Astrocyte of the spinal cord (primary cell): ENCODE results near the gene GRPEL2.

ENCODE experiments used
- DNase-seq: peaks from one replicate; pipeline ENCODE4 v3.0.0; 2011; ENCODE audit warnings: low read depth, low spot score
- H3K4me3 ChIP-seq: 2 replicates; pipeline ENCODE4 v1.5.1; 2011; ENCODE audit warnings: low read depth, mild to moderate bottlenecking, low read length, moderate library complexity
- in situ Hi-C: cut with HindIII; loops from 2 replicates; pipeline ENCODE4 v1.10.0; 2017; ENCODE audit warnings: low sequenced_read_pairs
- TF ChIP-seq, protein P1 (sequence below): IDR thresholded peaks from 2 replicates; pipeline ENCODE4 v1.5.1; 2012; ENCODE audit warnings: low read depth, mild to moderate bottlenecking, low read length, inconsistent platforms

Gene GRPEL2

DNA sequence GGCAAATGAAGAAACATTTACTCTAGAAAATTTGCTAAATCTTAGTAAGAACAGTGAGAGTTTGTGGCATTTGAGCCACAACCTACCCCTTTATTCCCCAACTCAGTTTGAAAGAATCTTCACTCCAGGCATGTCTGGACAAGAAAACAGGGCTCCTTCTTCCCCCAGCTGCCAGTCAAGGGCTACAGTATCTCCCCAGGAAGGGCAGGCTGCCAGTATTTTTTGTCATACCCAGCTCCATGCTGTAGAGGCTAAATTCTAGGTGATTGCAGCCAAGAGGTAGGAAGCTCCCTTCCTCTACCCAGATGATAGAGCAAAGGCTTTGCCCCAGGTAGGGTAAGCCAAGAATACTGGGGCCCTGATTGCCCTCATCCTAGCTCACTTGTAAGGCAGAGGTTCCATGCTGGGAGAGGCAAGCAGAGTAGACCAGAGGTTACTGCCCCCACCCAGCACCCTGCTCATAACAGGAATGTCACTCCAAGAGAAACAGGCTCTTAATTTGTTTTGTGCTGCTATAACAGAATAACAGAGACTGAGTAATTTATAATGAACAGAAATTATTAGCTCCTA is 20.0 kb upstream of the GRPEL2 start:
- TF ChIP-seq, protein P1, sequence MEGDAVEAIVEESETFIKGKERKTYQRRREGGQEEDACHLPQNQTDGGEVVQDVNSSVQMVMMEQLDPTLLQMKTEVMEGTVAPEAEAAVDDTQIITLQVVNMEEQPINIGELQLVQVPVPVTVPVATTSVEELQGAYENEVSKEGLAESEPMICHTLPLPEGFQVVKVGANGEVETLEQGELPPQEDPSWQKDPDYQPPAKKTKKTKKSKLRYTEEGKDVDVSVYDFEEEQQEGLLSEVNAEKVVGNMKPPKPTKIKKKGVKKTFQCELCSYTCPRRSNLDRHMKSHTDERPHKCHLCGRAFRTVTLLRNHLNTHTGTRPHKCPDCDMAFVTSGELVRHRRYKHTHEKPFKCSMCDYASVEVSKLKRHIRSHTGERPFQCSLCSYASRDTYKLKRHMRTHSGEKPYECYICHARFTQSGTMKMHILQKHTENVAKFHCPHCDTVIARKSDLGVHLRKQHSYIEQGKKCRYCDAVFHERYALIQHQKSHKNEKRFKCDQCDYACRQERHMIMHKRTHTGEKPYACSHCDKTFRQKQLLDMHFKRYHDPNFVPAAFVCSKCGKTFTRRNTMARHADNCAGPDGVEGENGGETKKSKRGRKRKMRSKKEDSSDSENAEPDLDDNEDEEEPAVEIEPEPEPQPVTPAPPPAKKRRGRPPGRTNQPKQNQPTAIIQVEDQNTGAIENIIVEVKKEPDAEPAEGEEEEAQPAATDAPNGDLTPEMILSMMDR = no peak
- no peak overlapping the region for H3K4me3 ChIP-seq
- in situ Hi-C loops = no loop called here
- DNase-seq = no peak

DNA sequence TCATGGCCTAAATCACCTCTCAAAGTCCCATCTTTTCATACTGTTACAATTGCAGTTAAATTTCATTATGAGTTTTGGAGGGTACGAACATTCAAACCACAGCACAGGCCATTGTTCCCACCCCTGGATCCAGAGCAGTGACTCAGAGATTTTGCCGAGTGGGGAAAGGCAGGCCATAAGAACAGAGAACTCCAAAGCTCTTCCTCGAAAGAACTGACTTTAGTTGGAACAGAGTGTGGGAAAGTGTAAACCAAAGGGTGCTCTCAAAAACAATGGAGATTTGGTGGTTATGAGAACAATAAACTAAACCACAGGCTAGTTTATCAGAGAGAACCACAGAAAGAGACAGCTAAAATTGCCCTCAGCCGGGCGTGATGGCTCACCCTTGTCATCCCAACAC is 19.4 kb upstream of the GRPEL2 start:
- in situ Hi-C loops = no loop called here
- TF ChIP-seq, protein P1 = no peak
- peak; percentile 50 for DNase-seq
- H3K4me3 ChIP-seq = no peak overlapping the region

DNA sequence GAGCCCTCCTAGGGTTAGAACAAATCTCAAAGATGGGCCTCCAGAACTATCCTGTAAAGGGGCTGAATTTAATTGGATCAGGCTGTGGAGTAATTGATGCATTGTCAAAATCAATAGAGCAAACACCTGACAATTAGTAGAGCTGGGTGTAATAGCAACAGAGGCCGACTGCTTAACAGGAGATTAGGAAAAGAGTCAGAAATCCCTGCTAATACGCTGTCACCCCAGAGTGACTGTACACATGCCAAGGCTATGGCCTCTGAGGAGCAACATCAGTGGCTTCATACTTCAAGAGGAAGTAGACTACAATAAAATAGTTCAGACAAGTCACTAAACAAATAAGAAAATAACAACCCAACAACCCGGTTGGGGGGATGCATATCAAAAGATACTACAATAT is 18.7 kb upstream of the GRPEL2 start:
- in situ Hi-C loops = no loop called here
- no peak overlapping the region for H3K4me3 ChIP-seq
- TF ChIP-seq, protein P1 = no peak
- no peak for DNase-seq

DNA sequence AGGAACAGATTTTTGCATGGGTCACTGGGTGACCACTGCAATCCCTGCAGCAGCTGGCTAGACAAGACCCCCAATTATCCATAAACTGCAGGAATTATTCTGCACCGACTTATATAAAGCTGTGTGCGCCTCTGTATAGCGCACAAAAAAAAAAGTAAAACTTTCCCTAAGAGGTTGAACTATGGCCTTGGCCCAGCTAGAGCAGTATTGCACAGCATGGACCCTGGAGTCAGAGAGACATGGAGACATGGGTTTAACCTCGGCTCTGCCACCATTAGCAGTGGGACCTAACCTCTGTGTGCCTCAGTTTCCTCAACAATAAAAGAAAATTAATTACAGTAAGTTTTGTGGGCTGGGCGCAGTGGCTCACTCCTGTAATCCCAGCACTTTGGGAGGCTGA is 17.1 kb upstream of the GRPEL2 start:
- in situ Hi-C loops = no loop called here
- DNase-seq = no peak
- TF ChIP-seq, protein P1 = no peak

DNA sequence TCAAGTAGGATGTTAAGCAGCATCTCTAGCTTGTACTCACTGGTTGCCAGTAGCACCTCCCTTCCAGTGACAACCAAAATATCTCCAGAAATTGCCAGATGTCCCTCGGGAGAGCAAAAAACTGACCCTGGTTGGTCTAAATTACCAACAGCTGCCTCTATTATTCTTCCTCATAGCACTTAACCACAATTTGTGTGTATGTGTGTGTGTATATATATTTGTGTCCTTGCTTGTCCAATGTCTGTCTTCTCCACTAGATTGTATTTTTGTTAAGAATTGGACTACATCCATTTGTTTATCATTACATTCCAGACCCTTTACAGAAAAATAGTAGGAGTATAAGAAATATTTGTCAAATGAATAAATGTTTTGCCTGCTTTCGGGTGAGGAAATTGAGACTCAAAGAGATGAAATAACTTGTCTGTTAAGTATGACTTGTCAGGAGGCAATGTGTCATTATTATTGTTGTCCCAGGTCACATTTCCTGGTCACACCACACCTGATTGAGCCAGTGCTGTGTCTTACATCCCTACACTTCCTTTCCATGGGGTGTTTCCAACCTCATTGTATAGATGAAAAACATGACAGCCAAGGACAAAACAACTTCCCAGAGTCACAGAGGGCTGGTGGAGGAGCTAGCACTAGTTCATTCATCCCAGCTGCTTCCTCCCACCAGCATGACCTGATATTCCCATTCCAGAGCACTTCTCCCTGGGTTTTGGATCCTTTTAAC is 11.4 kb upstream of the GRPEL2 start:
- in situ Hi-C loops = no loop called here
- H3K4me3 ChIP-seq = no peak overlapping the region
- TF ChIP-seq, protein P1 = no peak
- no peak for DNase-seq

More for the DNA sequence above, 17.1 kb upstream of the GRPEL2 start:
- no peak overlapping the region for H3K4me3 ChIP-seq

DNA sequence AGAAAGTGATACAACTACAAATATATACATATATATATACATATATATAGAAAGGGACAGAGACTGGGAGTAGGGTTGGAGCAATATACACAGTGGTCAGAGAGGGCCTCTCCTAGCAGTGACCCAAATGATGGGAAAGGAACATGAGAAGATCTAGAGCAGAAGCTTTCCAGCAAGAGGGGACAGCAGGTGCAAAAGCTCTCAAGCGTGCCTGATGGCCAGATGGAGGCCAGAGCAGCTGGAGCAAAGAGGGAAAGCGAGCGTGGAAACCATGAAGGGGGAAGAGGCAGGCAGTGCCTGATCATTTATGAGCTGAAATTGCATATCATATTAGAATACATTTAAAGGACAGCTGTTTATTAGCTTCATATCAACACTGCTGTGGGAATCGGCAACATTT is 7.6 kb upstream of the GRPEL2 start:
- in situ Hi-C loops = no loop called here
- no peak overlapping the region for H3K4me3 ChIP-seq
- no peak for DNase-seq
- TF ChIP-seq, protein P1 = no peak
